Retinal pigment epithelial cell (primary cell): Measurements from ENCODE around the gene CCDC38.
"Not testable (repeated sequence)": the region's sequence is repeated elsewhere in the genome, so short reads cannot be mapped to it uniquely, and the experiment has no call there.

Experiments used
- DNase-seq: peaks from one replicate; pipeline ENCODE4 v3.0.0-alpha.2; 2010; ENCODE audit warnings: low read depth
- H3K4me3 ChIP-seq: 2 replicates; pipeline ENCODE4 v1.5.1; 2011; ENCODE audit warnings: mild to moderate bottlenecking, low read length, control low read depth, moderate library complexity
- CTCF ChIP-seq: conservative IDR thresholded peaks from 2 replicates; pipeline ENCODE4 v1.5.1; 2011; ENCODE audit warnings: low read depth, low read length, control low read depth, inconsistent platforms

CCDC38 gene

GRCh38 chr12:95974358-95974757 is 31.9 kb upstream of the CCDC38 start:
- DNase-seq: no peak
- H3K4me3 ChIP-seq: no peak overlapping the region
- no peak for TF ChIP-seq CTCF

- DNase-seq: no peak
- H3K4me3 ChIP-seq: no peak overlapping the region
- TF ChIP-seq CTCF: no peak
Observed at GRCh38 chr12:95972832-95973456, 30.5 kb upstream of the CCDC38 start.

- DNase-seq: peak; percentile 7
- H3K4me3 ChIP-seq: no peak overlapping the region
- no peak for TF ChIP-seq CTCF
Observed at GRCh38 chr12:95970905-95971304, 28.5 kb upstream of the CCDC38 start.

- not testable (repeated sequence) for H3K4me3 ChIP-seq, DNase-seq
Observed at GRCh38 chr12:95969116-95969515, 26.7 kb upstream of the CCDC38 start.

- DNase-seq: no peak
- TF ChIP-seq CTCF: no peak
- H3K4me3 ChIP-seq: no peak overlapping the region
Observed at GRCh38 chr12:95967301-95967700, 24.9 kb upstream of the CCDC38 start.

- H3K4me3 ChIP-seq: no peak overlapping the region
- no peak for TF ChIP-seq CTCF
- no peak for DNase-seq
Observed at GRCh38 chr12:95966287-95966870, 24.0 kb upstream of the CCDC38 start.

- no peak for DNase-seq
- H3K4me3 ChIP-seq: no peak overlapping the region
- TF ChIP-seq CTCF: peak; percentile 22
Observed at GRCh38 chr12:95963096-95963495, 20.7 kb upstream of the CCDC38 start.
